Epithelial cell of prostate (primary cell): Measurements from ENCODE around the gene REL.
"Not testable (repeated sequence)": the region's sequence is repeated elsewhere in the genome, so short reads cannot be mapped to it uniquely, and the experiment has no call there.

Source experiments
- DNase-seq: peaks from one replicate; pipeline ENCODE4 v3.0.0-alpha.2; 2011; ENCODE audit warnings: low read depth, low spot score
- H3K27ac ChIP-seq: fragments of 450-650 bp; 2 replicates; pipeline ENCODE4 v1.5.1; 2017; ENCODE audit warnings: mild to moderate bottlenecking

REL gene

GRCh38 chr2:60905867-60906266, 24.5 kb downstream of the REL start:
- DNase-seq, H3K27ac ChIP-seq: not testable (repeated sequence)

DNA sequence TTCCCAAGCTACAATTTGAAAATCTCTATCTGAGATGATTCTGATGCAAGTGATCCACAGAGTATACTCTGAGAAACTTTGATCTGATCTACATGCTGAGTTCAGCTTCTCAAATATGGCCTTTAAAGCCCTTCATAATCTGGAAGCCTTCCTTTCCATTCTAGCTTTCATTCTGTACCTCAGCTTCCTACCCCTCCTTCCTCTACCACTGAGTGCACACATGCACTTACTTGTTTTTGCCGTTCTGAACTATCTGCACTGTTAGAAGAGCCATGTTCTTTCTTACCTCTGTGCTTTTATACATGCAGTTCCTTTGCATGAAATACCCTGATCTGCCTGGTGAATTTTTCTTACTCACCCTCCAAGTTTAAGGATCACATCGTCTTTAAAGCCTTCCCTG, 25.0 kb downstream of the REL start:
- no peak for DNase-seq
- H3K27ac ChIP-seq, result no peak overlapping the region

- DNase-seq, result no peak
- H3K27ac ChIP-seq, result no peak overlapping the region
Observed at GRCh38 chr2:60907329-60907728, 26.0 kb downstream of the REL start.

GRCh38 chr2:60925994-60926740, 44.8 kb downstream of the REL start:
- no peak for DNase-seq
- peak overlapping the region; percentile 34 for H3K27ac ChIP-seq

DNA sequence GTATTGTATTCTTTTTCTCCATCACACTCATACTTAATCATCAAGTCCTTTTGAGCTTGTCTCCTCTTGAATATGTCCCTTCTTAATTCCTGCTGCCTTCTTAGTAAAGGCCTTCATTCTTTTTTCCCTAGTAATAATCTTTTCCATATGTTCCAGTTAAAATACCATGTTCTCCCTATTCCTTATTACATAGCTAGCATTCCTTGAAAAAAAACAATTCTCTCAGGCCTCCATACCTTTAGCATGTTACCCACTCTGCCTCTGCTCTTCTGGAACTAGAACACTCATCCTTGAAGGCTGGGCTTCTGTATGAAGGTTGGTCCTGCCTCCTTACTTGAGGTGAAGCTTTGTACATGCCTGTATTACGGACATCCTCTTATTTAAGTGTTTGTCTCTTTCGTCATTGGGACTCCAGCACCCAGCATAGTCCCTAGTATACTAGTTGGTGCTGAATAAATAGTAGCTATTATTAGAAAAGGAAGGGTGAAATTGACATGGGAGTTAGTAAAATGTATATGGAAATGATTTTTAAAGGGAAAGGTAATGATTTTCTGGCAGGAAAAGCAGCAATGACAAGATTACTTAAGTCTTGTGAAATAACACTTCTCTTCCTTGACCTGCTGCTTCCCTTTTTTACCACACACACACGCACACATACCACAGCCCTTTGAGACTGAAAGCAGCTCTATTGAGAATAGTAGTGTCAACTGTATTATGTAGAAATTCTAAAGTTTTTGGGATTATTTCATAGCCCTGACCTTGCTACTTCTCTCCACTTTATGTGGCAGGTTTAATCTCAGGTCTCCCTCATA, 45.6 kb downstream of the REL start:
- no peak for DNase-seq
- peak overlapping the region; percentile 34 for H3K27ac ChIP-seq

GRCh38 chr2:60932061-60932460, 50.7 kb downstream of the REL start:
- DNase-seq, H3K27ac ChIP-seq: not testable (repeated sequence)

DNA sequence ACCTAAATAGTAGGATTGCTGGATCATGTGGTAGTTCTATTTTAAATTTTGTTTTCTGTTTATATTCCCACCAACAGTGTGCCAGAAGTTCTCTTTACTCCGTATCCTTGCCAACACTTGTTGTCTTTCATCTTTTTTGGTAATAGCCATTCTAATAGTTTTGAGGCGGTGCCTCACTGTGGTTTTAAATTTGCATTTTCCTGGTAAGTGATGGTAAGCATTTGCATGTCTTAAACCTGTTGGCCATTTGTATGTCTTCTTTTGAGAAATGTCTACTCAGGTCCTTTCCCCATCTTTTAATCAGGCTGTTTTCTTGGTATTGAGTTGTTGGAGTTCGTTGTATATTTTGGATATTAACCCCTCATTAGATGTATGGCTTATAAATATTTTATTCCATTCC, 51.6 kb downstream of the REL start:
- H3K27ac ChIP-seq, result no peak overlapping the region
- no peak for DNase-seq

GRCh38 chr2:60934165-60934722, 52.9 kb downstream of the REL start:
- H3K27ac ChIP-seq, result no peak overlapping the region
- no peak for DNase-seq

GRCh38 chr2:60936757-60937156, 55.4 kb downstream of the REL start:
- DNase-seq, result no peak
- H3K27ac ChIP-seq, result no peak overlapping the region

DNA sequence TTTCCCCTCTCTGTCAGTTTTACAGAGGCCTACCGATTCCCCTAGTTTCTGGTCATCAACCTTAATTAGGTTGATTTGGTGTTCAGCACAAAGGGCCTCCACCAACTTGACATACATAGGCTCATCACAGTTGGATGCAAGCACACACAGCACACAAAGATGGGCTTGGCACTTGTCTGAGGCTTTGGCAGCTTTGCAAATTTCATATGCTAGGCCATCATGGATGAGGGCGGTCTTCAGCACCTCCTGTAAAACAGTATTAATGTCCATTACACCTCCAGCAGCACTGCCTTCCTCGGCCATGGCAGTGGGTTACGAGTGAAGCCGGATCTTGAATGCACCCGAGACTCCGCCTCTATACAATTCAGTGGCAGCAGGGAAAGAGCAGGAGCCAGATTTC, 56.9 kb downstream of the REL start:
- DNase-seq, result no peak
- H3K27ac ChIP-seq, result no peak overlapping the region

DNA sequence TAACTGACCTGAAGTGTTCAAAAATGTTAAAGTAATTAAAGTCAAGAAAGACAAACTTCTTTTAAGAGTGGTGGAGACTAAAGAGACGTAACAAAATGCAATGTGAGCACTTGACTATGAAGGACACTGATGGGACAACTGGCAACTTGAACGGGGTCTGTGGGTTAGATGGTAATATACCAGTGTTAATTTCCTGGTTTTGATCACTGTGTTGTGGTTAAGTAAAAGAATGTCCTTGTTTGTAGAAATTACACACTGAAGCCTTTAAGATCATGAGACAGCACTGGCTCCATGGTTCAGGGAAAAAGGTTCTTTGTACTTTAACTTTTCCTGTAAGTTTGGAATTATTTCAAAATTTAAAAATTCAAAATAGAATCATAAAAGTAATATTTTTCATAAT, 58.2 kb downstream of the REL start:
- no peak for DNase-seq
- no peak overlapping the region for H3K27ac ChIP-seq

DNA sequence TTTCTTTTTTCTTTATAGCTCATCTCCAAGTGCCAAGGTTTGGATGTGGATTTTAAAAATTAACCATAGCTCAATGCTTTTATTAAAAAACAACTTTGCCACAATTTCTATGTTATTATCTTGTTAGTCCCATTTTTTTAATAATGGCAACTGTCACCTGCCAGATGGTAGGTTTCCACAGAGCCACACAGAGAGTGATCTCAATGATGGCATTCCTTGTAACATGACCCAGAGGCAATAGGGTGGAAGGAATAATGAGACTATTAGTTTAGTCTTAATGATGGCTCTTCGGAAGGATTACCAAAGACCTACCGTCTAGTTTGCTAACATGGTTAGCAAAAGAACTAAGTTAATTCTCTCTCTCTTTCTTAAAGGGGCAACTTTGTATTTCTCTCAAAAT, 64.0 kb downstream of the REL start:
- DNase-seq, result no peak
- H3K27ac ChIP-seq, result no peak overlapping the region

DNA sequence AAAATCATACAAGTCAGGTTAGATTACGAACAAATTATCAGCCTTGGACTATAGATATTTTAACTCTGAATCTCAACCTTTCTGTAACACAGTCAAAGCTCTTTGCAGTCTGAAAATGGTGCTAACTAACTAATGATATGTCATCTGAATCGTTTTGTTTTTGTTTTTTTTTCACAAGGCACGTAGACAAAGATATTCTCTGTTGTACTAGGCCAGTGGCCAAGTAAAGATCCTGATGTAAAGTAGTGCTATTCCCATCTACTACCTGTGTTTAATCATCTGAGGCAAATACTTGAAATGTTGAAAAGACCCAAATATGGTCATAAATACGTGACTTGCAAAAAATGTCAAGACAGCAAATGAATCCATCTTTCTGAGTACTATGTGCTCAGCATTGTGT, 65.7 kb downstream of the REL start:
- no peak overlapping the region for H3K27ac ChIP-seq
- DNase-seq, result no peak

DNA sequence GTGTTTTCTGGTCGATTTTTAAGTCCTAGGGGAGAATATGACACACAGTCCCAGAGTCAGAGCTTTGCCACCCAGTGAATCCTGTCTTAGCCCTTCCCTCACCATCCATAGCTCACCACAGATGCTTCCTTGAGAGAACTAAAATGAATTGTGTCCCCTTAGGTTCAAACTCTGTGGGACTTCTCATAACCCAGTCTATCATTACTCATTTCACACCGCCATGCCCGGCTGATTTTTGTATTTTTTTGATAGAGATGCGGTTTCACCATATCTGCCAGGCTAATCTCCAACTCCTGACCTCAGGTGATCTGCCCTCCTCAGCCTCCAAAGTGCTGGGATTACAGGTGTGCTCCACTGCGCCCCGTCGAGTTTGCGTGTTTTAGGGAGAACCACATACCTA, 66.8 kb downstream of the REL start:
- H3K27ac ChIP-seq, result peak overlapping the region; percentile 87
- DNase-seq, result no peak

DNA sequence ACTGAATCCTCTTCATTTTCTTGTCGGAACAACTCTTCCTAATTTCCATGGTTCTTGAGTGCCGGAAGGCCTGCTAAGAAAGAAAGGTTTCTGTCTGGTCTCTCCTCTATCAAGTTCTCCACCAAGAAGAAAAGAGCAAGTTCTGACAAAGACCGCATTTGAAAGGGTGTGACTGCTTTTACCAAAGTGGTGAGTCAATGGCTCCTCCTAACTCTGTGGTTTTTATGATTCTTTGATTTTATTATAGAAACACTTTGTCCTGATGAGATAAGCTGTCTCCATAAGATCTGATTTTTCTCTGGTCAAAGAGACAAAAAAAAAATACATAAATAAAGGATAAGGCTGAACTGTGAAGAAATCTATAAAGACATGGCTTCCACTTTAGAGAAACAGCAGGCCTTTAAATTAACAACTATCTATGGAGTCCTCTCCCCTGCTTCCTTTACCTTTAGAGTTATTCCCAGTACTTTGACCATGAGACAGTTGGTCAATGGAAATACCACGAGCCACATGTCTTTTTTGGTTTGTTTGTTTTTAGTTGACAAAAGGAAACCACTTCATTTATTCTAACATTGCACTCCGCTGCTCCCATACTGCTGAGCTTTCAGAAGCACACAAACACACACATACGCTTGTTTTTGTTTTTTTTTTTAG, 67.7 kb downstream of the REL start:
- H3K27ac ChIP-seq, result peak overlapping the region; percentile 87
- peak; percentile 90 for DNase-seq

GRCh38 chr2:60954139-60954538, 72.8 kb downstream of the REL start:
- DNase-seq, result no peak
- H3K27ac ChIP-seq, result no peak overlapping the region

GRCh38 chr2:60957224-60957623, 75.8 kb downstream of the REL start:
- DNase-seq, result no peak
- H3K27ac ChIP-seq, result peak overlapping the region; percentile 98

DNA sequence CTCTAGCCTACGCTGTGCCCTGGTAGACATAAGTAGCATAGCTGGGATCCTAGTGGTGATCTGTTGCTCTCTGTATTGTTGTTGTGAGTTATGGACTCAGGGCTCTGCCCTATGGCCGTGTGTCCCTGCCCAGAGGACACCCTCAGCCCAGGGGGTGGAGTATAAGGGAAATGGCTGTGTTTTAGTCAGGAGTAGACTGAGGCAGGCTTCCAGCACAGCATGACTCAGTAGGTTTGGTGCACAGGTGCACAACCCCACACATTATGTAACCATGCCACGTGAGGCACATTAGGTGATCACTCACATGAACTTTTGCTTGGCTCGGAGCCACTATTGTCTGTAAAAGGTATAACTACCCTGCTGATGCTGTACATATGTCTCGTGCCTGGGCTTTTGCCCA, 76.3 kb downstream of the REL start:
- DNase-seq, result peak; percentile 73
- H3K27ac ChIP-seq, result peak overlapping the region; percentile 98

DNA sequence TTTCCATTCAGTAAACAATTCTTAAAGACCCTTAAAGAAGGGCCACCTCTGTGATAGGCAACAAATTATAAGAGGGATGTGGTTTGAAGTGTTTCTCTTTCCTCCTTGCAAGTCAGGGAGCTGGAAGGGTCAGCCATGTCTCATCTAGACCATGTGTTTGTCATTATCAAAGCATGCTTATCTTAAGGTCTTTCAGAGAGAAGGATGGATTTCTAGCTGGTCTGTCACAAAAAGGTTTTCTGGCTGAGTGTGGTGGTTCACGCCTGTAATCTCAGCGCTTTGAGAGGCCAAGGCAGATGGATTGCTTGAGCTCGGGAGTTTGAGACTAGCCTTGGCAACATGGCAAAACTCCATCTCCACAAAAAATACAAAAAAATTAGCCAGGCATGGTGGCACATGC, 77.0 kb downstream of the REL start:
- H3K27ac ChIP-seq, result peak overlapping the region; percentile 98
- DNase-seq, result no peak

- DNase-seq, result peak; percentile 99
Observed at GRCh38 chr2:60958800-60959199, 77.4 kb downstream of the REL start.

DNA sequence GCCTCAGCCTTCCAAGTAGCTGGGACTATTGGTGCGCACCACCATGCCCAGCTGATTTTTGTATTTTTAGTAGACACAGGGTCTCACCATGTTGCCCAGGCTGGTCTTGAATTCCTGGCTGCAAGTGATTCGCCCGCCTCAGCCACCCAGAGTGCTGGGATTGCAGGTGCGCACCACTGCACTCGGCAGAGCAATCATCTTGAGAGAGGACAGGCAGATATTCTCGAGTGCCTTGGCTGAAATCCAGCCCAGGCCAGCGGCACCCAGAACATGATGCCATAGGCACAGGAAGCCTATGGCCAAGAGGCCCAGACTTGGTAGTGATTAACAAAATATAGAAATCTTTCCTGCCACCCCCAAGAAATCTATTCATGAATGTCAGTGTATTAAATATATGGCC, 78.1 kb downstream of the REL start:
- no peak for DNase-seq
- H3K27ac ChIP-seq, result peak overlapping the region; percentile 98

More at GRCh38 chr2:60958800-60959199, 77.4 kb downstream of the REL start:
- H3K27ac ChIP-seq, result peak overlapping the region; percentile 98
